CD4-positive, CD25-positive, alpha-beta regulatory T cell (primary cell): Measurements from ENCODE around the gene SERPINA1. TPM values are rescaled to one million over a fixed set of nuclear protein-coding genes. Genes with fewer than 3 reads are reported as not detected.

Source experiments
- ATAC-seq, 2 donors: fragments of 150-1000 bp; cut with Tn5 transposase; one replicate each; pipeline ENCODE4 v1.10.0; 2021; ENCODE audit warnings: low read depth in 2 of 2, moderate number of reproducible peaks in 2 of 2, moderate library complexity in 1 of 2
- DNase-seq, 3 donors: peaks; one replicate each; pipeline versions ENCODE4 v3.0.0 to v3.0.0-alpha.2; 2012 to 2022; ENCODE audit warnings: mixed read lengths in 1 of 3
- H3K27ac ChIP-seq: one replicate; pipeline ENCODE4 v1.7.0; 2013; ENCODE audit warnings: mild to moderate bottlenecking, low read length; ENCODE audit not compliant: insufficient read depth, poor library complexity, severe bottlenecking
- H3K27me3 ChIP-seq: one replicate; pipeline ENCODE4 v1.7.0; 2013; ENCODE audit warnings: low read length; ENCODE audit not compliant: control insufficient read depth, insufficient read depth
- H3K36me3 ChIP-seq: one replicate; pipeline ENCODE4 v1.7.0; 2013; ENCODE audit warnings: mild to moderate bottlenecking, low read length, moderate library complexity; ENCODE audit not compliant: control insufficient read depth, insufficient read depth
- H3K4me1 ChIP-seq: 2 replicates; pipeline ENCODE4 v1.7.0; 2013; ENCODE audit warnings: mild to moderate bottlenecking, low read length; ENCODE audit not compliant: insufficient read depth, control insufficient read depth, poor library complexity, severe bottlenecking
- H3K4me3 ChIP-seq: one replicate; pipeline ENCODE4 v1.7.0; 2013; ENCODE audit warnings: low read depth, mild to moderate bottlenecking, low read length, moderate library complexity
- H3K9me3 ChIP-seq, 2 experiments: 1 replicate in 1 of 2; 2 replicates in 1 of 2; pipeline ENCODE4 v1.7.0; 2013; ENCODE audit warnings: low read length in 2 of 2, mild to moderate bottlenecking in 1 of 2, moderate library complexity in 1 of 2; ENCODE audit not compliant: control insufficient read depth in 2 of 2
- H3K27ac Mint-ChIP-seq, 3 donors: one replicate each; pipeline ENCODE4 v1.8.0; 2020 to 2022; ENCODE audit warnings: mild to moderate bottlenecking in 3 of 3, mixed read lengths in 3 of 3, moderate library complexity in 2 of 3
- H3K27me3 Mint-ChIP-seq: one replicate; pipeline ENCODE4 v1.8.0; 2022; ENCODE audit warnings: mild to moderate bottlenecking, mixed read lengths
- H3K36me3 Mint-ChIP-seq: one replicate; pipeline ENCODE4 v1.8.0; 2020; ENCODE audit warnings: mixed read lengths
- H3K4me1 Mint-ChIP-seq, 4 donors: one replicate each; pipeline ENCODE4 v1.8.0; 2020 to 2022; ENCODE audit warnings: mixed read lengths in 4 of 4, mild to moderate bottlenecking in 1 of 4
- H3K4me3 Mint-ChIP-seq, 4 donors: one replicate each; pipeline ENCODE4 v1.8.0; 2020 to 2022; ENCODE audit warnings: mild to moderate bottlenecking in 4 of 4, mixed read lengths in 4 of 4, moderate library complexity in 3 of 4
- H3K9me3 Mint-ChIP-seq, 7 donors: one replicate each; pipeline ENCODE4 v1.8.0; 2020 to 2022; ENCODE audit warnings: mixed read lengths in 7 of 7, mild to moderate bottlenecking in 3 of 7, moderate library complexity in 2 of 7
- polyA plus RNA-seq, 4 donors: library from polyadenylated mRNA; unstranded; fragments of 300-500 nt; fragmentation: Illumina TruSeq; gene quantifications; one replicate each; pipeline ENCODE4 v1.2.3, GENCODE V29; 2021
- total RNA-seq: library from RNA; stranded (reverse); gene quantifications from one replicate; pipeline ENCODE4 v1.2.3, GENCODE V29; 2022

Gene SERPINA1
- total and polyA plus RNA-seq, 5 donors from 2014 or later = 0.14 to 2.6 (median 0.71) TPM; not detected in 2

GRCh38 chr14:94344389-94344788, 44.0 kb downstream of the SERPINA1 start:
- no peaks in the 10 kb centered on the region for H3K9me3 ChIP-seq
- H3K9me3 Mint-ChIP-seq = peaks cover 0 to 5% (median 0%) of the 10 kb centered on the region in 7 donors
- H3K27ac ChIP-seq = no peak overlapping the region
- ATAC-seq (no peak), DNase-seq (no peak)
- H3K27ac Mint-ChIP-seq = no peak overlapping the region
- no peaks in the 10 kb centered on the region for H3K27me3 Mint-ChIP-seq
- H3K36me3 Mint-ChIP-seq = no peaks in the 10 kb centered on the region
- H3K4me1 ChIP-seq = no peaks in the 10 kb centered on the region
- no peaks in the 10 kb centered on the region for H3K4me1 Mint-ChIP-seq
- no peaks in the 10 kb centered on the region for H3K27me3 ChIP-seq
- no peaks in the 10 kb centered on the region for H3K36me3 ChIP-seq
- no peak overlapping the region for H3K4me3 Mint-ChIP-seq
- no peak overlapping the region for H3K4me3 ChIP-seq

DNA sequence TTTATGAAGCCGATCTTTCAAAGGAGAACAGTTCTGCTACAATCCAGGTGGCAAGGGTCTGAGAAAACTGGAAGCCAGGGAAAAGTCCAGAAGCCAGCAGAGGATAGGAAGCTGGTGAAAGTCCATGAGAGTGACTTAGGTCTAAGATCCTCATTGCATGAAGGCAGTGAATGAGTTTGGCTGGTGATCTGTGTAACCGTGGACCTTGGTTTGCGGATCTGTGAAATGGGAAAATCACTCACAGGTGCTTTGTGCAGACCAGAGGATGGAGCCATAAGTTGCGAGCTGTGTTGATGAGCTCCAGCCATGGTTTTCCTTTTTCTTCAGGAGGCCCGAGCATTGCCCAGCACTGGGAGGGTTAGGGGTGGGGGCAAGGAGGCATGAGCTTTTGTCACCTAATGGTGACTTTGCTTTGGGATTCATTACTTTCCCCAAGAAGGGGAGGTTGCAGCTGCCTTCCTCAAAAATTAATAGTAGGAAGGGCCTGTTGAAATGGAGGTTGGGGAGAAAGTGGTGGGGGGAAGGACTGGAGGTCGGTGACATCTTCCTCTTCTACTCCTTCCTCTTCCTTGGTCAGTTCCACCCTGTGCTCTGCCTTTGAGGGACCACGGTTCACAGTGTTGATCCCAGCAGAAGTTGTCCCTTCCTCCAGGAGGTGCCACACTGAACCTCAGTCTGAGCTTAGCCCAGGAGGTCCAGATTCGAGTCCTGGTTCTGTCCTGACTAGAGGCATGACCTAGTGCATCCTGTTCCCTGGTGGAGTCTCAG, 45.0 kb downstream of the SERPINA1 start:
- Histone ChIP-seq H3K36me3 (no peaks in the 10 kb centered on the region), H3K4me1 (no peaks in the 10 kb centered on the region), H3K27ac (no peak overlapping the region), H3K27me3 (no peaks in the 10 kb centered on the region), H3K4me3 (no peak overlapping the region), H3K9me3 (no peaks in the 10 kb centered on the region)
- no peak for ATAC-seq
- H3K9me3 Mint-ChIP-seq = peaks cover 0 to 5% (median 0%) of the 10 kb centered on the region in 7 donors
- no peak overlapping the region for H3K27ac Mint-ChIP-seq
- DNase-seq = no peak
- no peaks in the 10 kb centered on the region for H3K4me1 Mint-ChIP-seq
- H3K4me3 Mint-ChIP-seq = no peak overlapping the region
- H3K36me3 Mint-ChIP-seq = no peaks in the 10 kb centered on the region
- no peaks in the 10 kb centered on the region for H3K27me3 Mint-ChIP-seq

- no peaks in the 10 kb centered on the region for H3K4me1 Mint-ChIP-seq
- H3K36me3 Mint-ChIP-seq = no peaks in the 10 kb centered on the region
- Histone ChIP-seq H3K27me3 (no peaks in the 10 kb centered on the region), H3K36me3 (no peaks in the 10 kb centered on the region), H3K27ac (no peak overlapping the region), H3K4me3 (no peak overlapping the region), H3K4me1 (no peaks in the 10 kb centered on the region), H3K9me3 (no peaks in the 10 kb centered on the region)
- ATAC-seq = no peak
- no peak overlapping the region for H3K4me3 Mint-ChIP-seq
- H3K27ac Mint-ChIP-seq = no peak overlapping the region
- no peak for DNase-seq
- H3K27me3 Mint-ChIP-seq = no peaks in the 10 kb centered on the region
- peaks cover 0 to 5% (median 0%) of the 10 kb centered on the region in 7 donors for H3K9me3 Mint-ChIP-seq
These were observed 46.0 kb downstream of the SERPINA1 start for GRCh38 chr14:94342334-94342934.

DNA sequence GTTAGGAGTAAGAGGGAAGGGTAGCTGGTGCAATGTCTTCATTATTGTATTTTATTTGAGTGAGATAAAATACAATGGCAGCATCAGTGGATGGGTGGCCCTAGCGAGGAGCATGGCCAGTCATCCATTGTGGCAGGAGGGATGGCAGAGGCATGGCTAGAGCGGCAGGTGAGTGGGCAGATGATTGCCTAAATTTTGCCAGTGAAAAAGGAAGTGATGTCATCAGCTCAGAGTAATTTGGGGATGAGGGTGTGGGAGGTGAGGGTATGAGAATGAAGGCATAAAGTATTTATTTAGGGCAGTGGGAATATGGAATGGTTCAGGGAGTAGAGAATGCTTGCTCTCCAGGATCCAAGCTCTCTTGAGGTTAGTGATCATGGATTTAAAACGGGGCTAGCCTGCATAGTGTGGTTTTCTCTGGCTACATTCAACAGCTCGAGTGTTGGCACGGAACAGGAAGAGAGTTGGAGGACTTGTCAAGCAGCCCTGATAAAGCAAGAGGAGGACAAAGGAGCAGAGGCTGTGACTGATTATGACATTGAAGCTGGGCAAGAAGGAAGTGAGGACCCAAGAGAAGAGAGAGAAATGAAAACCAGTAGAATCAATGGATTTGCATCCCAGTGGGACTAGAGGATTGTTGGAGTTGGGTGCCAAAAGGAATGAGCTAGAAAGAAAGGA, 46.6 kb downstream of the SERPINA1 start:
- Mint-ChIP-seq H3K9me3 (peaks cover 0 to 5% (median 0%) of the 10 kb centered on the region in 7 donors), H3K27ac (no peak overlapping the region)
- no peak overlapping the region for H3K27ac ChIP-seq

GRCh38 chr14:94340533-94340932, 47.9 kb downstream of the SERPINA1 start:
- DNase-seq (no peak), ATAC-seq (no peak)
- Histone ChIP-seq H3K27me3 (no peaks in the 10 kb centered on the region), H3K4me1 (no peaks in the 10 kb centered on the region), H3K4me3 (no peak overlapping the region), H3K36me3 (no peaks in the 10 kb centered on the region), H3K9me3 (no peaks in the 10 kb centered on the region), H3K27ac (no peak overlapping the region)
- H3K4me3 Mint-ChIP-seq = no peak overlapping the region
- peaks cover 0 to 5% (median 0%) of the 10 kb centered on the region in 7 donors for H3K9me3 Mint-ChIP-seq
- no peaks in the 10 kb centered on the region for H3K4me1 Mint-ChIP-seq
- no peaks in the 10 kb centered on the region for H3K27me3 Mint-ChIP-seq
- no peaks in the 10 kb centered on the region for H3K36me3 Mint-ChIP-seq
- no peak overlapping the region for H3K27ac Mint-ChIP-seq

More for the DNA sequence above, 46.6 kb downstream of the SERPINA1 start:
- Histone ChIP-seq H3K4me3 (no peak overlapping the region), H3K27me3 (no peaks in the 10 kb centered on the region), H3K4me1 (no peaks in the 10 kb centered on the region), H3K36me3 (no peaks in the 10 kb centered on the region), H3K9me3 (no peaks in the 10 kb centered on the region)
- Mint-ChIP-seq H3K27me3 (no peaks in the 10 kb centered on the region), H3K4me1 (no peaks in the 10 kb centered on the region), H3K36me3 (no peaks in the 10 kb centered on the region), H3K4me3 (no peak overlapping the region)
- ATAC-seq (no peak), DNase-seq (no peak)

GRCh38 chr14:94338023-94338422, 50.4 kb downstream of the SERPINA1 start:
- no peak overlapping the region for H3K4me3 Mint-ChIP-seq
- H3K4me1 Mint-ChIP-seq = no peaks in the 10 kb centered on the region
- H3K36me3 Mint-ChIP-seq = no peaks in the 10 kb centered on the region
- ATAC-seq (no peak), DNase-seq (no peak)
- Histone ChIP-seq H3K27ac (no peak overlapping the region), H3K36me3 (no peaks in the 10 kb centered on the region), H3K9me3 (no peaks in the 10 kb centered on the region), H3K4me3 (no peak overlapping the region), H3K4me1 (no peaks in the 10 kb centered on the region), H3K27me3 (no peaks in the 10 kb centered on the region)
- peaks cover 6% of the 10 kb centered on the region for H3K27me3 Mint-ChIP-seq
- H3K27ac Mint-ChIP-seq = no peak overlapping the region
- peaks cover 0 to 5% (median 0%) of the 10 kb centered on the region in 7 donors for H3K9me3 Mint-ChIP-seq

DNA sequence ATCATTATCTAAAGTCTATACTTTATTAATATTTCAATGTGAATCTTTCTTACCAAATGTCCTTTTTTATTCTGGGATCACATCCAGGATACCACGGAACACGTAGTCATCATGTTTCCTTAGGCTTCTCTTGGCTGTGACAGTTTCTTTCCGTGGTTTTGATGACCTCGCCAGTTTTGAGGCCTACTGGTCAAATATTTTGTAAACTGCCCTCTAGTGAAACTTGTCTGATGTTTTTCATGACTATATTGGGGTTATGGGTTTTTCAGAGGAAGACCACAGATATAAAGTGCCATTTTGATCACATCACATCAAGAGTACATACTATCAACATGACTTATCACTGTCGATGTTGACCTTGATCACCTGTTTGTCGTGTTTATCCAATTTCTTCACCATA, 51.1 kb downstream of the SERPINA1 start:
- no peaks in the 10 kb centered on the region for H3K9me3 ChIP-seq
- ATAC-seq = no peak

More for the DNA sequence above, 51.1 kb downstream of the SERPINA1 start:
- peaks cover 6% of the 10 kb centered on the region for H3K27me3 Mint-ChIP-seq
- H3K4me3 Mint-ChIP-seq = no peak overlapping the region
- H3K4me1 ChIP-seq = no peaks in the 10 kb centered on the region
- no peak for DNase-seq
- H3K27ac Mint-ChIP-seq = no peak overlapping the region
- H3K9me3 Mint-ChIP-seq = peaks cover 0 to 5% (median 0%) of the 10 kb centered on the region in 7 donors
- H3K4me1 Mint-ChIP-seq = no peaks in the 10 kb centered on the region
- no peaks in the 10 kb centered on the region for H3K36me3 Mint-ChIP-seq
- H3K27ac ChIP-seq = no peak overlapping the region
- no peaks in the 10 kb centered on the region for H3K27me3 ChIP-seq
- H3K36me3 ChIP-seq = no peaks in the 10 kb centered on the region
- H3K4me3 ChIP-seq = no peak overlapping the region
